GM12878 (cell line): Measurements from ENCODE around the gene GALNS. TPM values are rescaled to one million over a fixed set of nuclear protein-coding genes. Genes with fewer than 3 reads are reported as not detected.

Experiments used
- ATAC-seq: fragments of 200-7000 bp; cut with Tn5 transposase; 3 replicates; pipeline ENCODE4 v1.9.1; 2020; ENCODE audit warnings: mild to moderate bottlenecking, moderate library complexity
- BruUV-seq: library from RNA; stranded (reverse); fragments of 400-500 nt; replicated peaks from 2 replicates; lab custom pipeline; 2021; lab: Mats Ljungman, UMichigan
- CTCF ChIA-PET: fragments of 300-600 bp; sonication (Branson Sonifier 250); formaldehyde crosslinking; extraction: SDS; loops from one replicate; lab custom pipeline; 2021; ENCODE audit warnings: inconsistent platforms; lab: Yijun Ruan, JAX
- POLR2A ChIA-PET: fragments of 350-600 bp; formaldehyde crosslinking; extraction: SDS; loops from one replicate; lab custom pipeline; 2021; ENCODE audit warnings: inconsistent platforms; lab: Charles Lee
- RAD21 ChIA-PET: fragments of 300-600 bp; sonication (Branson Sonifier 250); formaldehyde crosslinking; loops from one replicate; lab custom pipeline; 2023; ENCODE audit warnings: antibody characterized with exemption; ENCODE audit not compliant: unreplicated experiment; lab: Charles Lee
- SMC1A ChIA-PET: fragments of 300-600 bp; sonication (Branson Sonifier 250); formaldehyde crosslinking; loops from one replicate; lab custom pipeline; 2023; ENCODE audit not compliant: unreplicated experiment, uncharacterized antibody; lab: Charles Lee
- DNase-seq: peaks from one replicate; pipeline ENCODE4 v3.0.0-alpha.2; 2011; ENCODE audit warnings: low read depth, low spot score
- FAIRE-seq: peaks from 3 replicates; lab custom pipeline; 2011; peaks lifted over from hg19 to GRCh38; lab: Jason Lieb, UNC
- H2AFZ ChIP-seq: 2 replicates; pipeline ENCODE4 v1.6.0; 2011; ENCODE audit warnings: low read depth, low read length, control low read depth; ENCODE audit not compliant: control insufficient read depth
- H3K27ac ChIP-seq: 2 replicates; pipeline ENCODE4 v1.5.1; 2011; ENCODE audit warnings: control low read depth; ENCODE audit not compliant: control insufficient read depth, insufficient read depth
- H3K27me3 ChIP-seq, 2 experiments: replicated peaks in 1 of 2; 2 replicates each; pipeline versions ENCODE4 v1.6.0 to v1.6.1; 2011; ENCODE audit warnings: low read length in 1 of 2; ENCODE audit not compliant: control insufficient read depth in 2 of 2, insufficient read depth in 2 of 2
- H3K36me3 ChIP-seq, 2 experiments: 2 replicates each; pipeline ENCODE4 v1.5.1; 2011; ENCODE audit warnings: low read length in 1 of 2; ENCODE audit not compliant: control insufficient read depth in 2 of 2, insufficient read depth in 2 of 2
- H3K4me1 ChIP-seq: 2 replicates; pipeline ENCODE4 v1.6.1; 2011; ENCODE audit warnings: mild to moderate bottlenecking, low read length, moderate library complexity, mixed read lengths; ENCODE audit not compliant: control insufficient read depth, insufficient read depth
- H3K4me2 ChIP-seq: 2 replicates; pipeline ENCODE4 v1.6.0; 2011; ENCODE audit warnings: control low read depth; ENCODE audit not compliant: control insufficient read depth, insufficient read depth
- H3K4me3 ChIP-seq: fragments of 200-600 bp; sonication (generic); 2 replicates; pipeline ENCODE4 v1.5.1; 2016
- H3K79me2 ChIP-seq: 2 replicates; pipeline ENCODE4 v1.6.0; 2011; ENCODE audit warnings: low read length; ENCODE audit not compliant: control insufficient read depth, insufficient read depth
- H3K9ac ChIP-seq: 2 replicates; pipeline ENCODE4 v1.8.0; 2011; ENCODE audit warnings: low read length, control low read depth, mixed read lengths; ENCODE audit not compliant: control insufficient read depth, insufficient read depth
- H3K9me3 ChIP-seq: replicated peaks from 3 replicates; pipeline ENCODE4 v1.5.1; 2011; ENCODE audit warnings: mild to moderate bottlenecking, low read length; ENCODE audit not compliant: control insufficient read depth, insufficient read depth
- H4K20me1 ChIP-seq: 2 replicates; pipeline ENCODE4 v1.6.0; 2011; ENCODE audit not compliant: control insufficient read depth, insufficient read depth
- BACH1 ChIP-seq: fragments of 450-650 bp; IDR thresholded peaks from 2 replicates; pipeline ENCODE4 v1.6.1; 2017; ENCODE audit warnings: mild to moderate bottlenecking, borderline replicate concordance
- BMI1 ChIP-seq: fragments of 450-650 bp; IDR thresholded peaks from 2 replicates; pipeline ENCODE4 v1.6.1; 2016; ENCODE audit warnings: mild to moderate bottlenecking, moderate library complexity, borderline replicate concordance
- CHD2 ChIP-seq: IDR thresholded peaks from 2 replicates; pipeline ENCODE4 v1.6.1; 2011; ENCODE audit warnings: low read depth, low read length, improper control_type of control experiment, borderline replicate concordance
- CREB1 ChIP-seq: IDR thresholded peaks from 2 replicates; pipeline ENCODE4 v1.6.1; 2012; ENCODE audit warnings: low read depth, mild to moderate bottlenecking, inconsistent platforms
- GATAD2B ChIP-seq: fragments of 450-650 bp; conservative IDR thresholded peaks from 2 replicates; pipeline ENCODE4 v1.6.1; 2017; ENCODE audit warnings: low read depth, mild to moderate bottlenecking, moderate library complexity
- IKZF2 ChIP-seq, 2 experiments: fragments of 450-650 bp; IDR thresholded peaks; 2 replicates each; pipeline ENCODE4 v1.6.1; 2017; ENCODE audit warnings: mild to moderate bottlenecking in 2 of 2, moderate library complexity in 2 of 2
- JUND ChIP-seq: IDR thresholded peaks from 2 replicates; pipeline ENCODE4 v1.6.1; 2012; ENCODE audit warnings: low read depth, mild to moderate bottlenecking, low read length, improper control_type of control experiment, moderate library complexity
- MAX ChIP-seq: IDR thresholded peaks from 2 replicates; pipeline ENCODE4 v1.6.1; 2012; ENCODE audit warnings: low read depth, low read length, improper control_type of control experiment
- MEF2A ChIP-seq: IDR thresholded peaks from 2 replicates; pipeline ENCODE4 v1.6.1; 2011; ENCODE audit warnings: low read depth, mild to moderate bottlenecking, low read length, moderate library complexity; ENCODE audit not compliant: insufficient read depth
- NR2F1 ChIP-seq: fragments of 450-650 bp; conservative IDR thresholded peaks from 2 replicates; pipeline ENCODE4 v1.6.1; 2017; ENCODE audit warnings: mild to moderate bottlenecking
- PBX3 ChIP-seq: IDR thresholded peaks from 2 replicates; pipeline ENCODE4 v1.6.1; 2011; ENCODE audit warnings: mild to moderate bottlenecking, low read depth, low read length, moderate library complexity; ENCODE audit not compliant: insufficient replicate concordance
- POLR2A ChIP-seq: IDR thresholded peaks from 2 replicates; pipeline ENCODE4 v1.6.1; 2011; ENCODE audit warnings: low read depth, mild to moderate bottlenecking, low read length
- PRDM15 ChIP-seq: fragments of 450-650 bp; formaldehyde crosslinking; IDR thresholded peaks from 2 replicates; pipeline ENCODE4 v1.4.0; 2020; ENCODE audit warnings: mild to moderate bottlenecking, moderate library complexity
- RELA ChIP-seq: fragments of 450-650 bp; IDR thresholded peaks from 2 replicates; pipeline ENCODE4 v1.8.0; 2014; ENCODE audit warnings: borderline replicate concordance; ENCODE audit not compliant: partially characterized antibody
- RUNX3 ChIP-seq: IDR thresholded peaks from 2 replicates; pipeline ENCODE4 v1.6.1; 2012; ENCODE audit warnings: low read length, inconsistent platforms
- SMAD5 ChIP-seq: IDR thresholded peaks from 2 replicates; pipeline ENCODE4 v1.6.1; 2016; ENCODE audit warnings: antibody characterized with exemption, low read depth
- SUZ12 ChIP-seq: fragments of 200-600 bp; sonication (generic); IDR thresholded peaks from one replicate; pipeline ENCODE4 v1.6.1; 2018; ENCODE audit warnings: antibody characterized with exemption, mild to moderate bottlenecking; ENCODE audit not compliant: unreplicated experiment
- ZNF217 ChIP-seq: fragments of 450-650 bp; IDR thresholded peaks from 2 replicates; pipeline ENCODE4 v1.6.1; 2017; ENCODE audit warnings: antibody characterized with exemption, mild to moderate bottlenecking
- ZNF622 ChIP-seq: fragments of 450-650 bp; IDR thresholded peaks from 2 replicates; pipeline ENCODE4 v1.6.1; 2017; ENCODE audit warnings: mild to moderate bottlenecking, inconsistent platforms
- WGBS: methylation state at CpG from one replicate; pipeline ENCODE4 v1.1.6; 2016; ENCODE audit warnings: low lambda C conversion rate; ENCODE audit not compliant: insufficient replicate concordance, insufficient coverage; ENCODE audit errors: missing lambda C conversion rate; 5-methylcytosine and 5-hydroxymethylcytosine counted together
- in situ Hi-C: fragments of 300-500 bp; cut with MboI; formaldehyde crosslinking; loops from 9 replicates; pipeline ENCODE4 v1.14.3; 2018; ENCODE audit warnings: mixed read lengths
- intact Hi-C: fragments of 100-400 bp; cut with micrococcal nuclease; formaldehyde crosslinking; loops from one replicate; pipeline ENCODE4 v1.14.2; 2022; ENCODE audit not compliant: unreplicated experiment
- polyA plus RNA-seq, 11 experiments: library from polyadenylated mRNA; depleted of rRNA in 4 of 11; unstranded in 6 of 11; stranded (reverse) in 5 of 11; fragments of >200 nt; fragmentation: Nextera tagmentation in 4 of 11; fragmentation: Illumina TruSeq in 1 of 11; extraction: Ambion mirVana in 4 of 11; extraction: Trizol in 1 of 11; gene quantifications; 1 replicate in 1 of 11; 2 replicates in 10 of 11; pipeline versions ENCODE4 v1.2.1 to v1.2.3, GENCODE V29; 2011 to 2016; ENCODE audit warnings: inconsistent platforms in 2 of 11, missing spikeins in 2 of 11, low read depth in 1 of 11
- total RNA-seq, 4 experiments: library from RNA; depleted of rRNA in 3 of 4; stranded (reverse); fragments of >200 nt in 3 of 4; fragmentation: Illumina TruSeq in 1 of 4; extraction: Trizol in 1 of 4; gene quantifications; 2 replicates each; pipeline versions ENCODE4 v1.2.1 to v1.2.3, GENCODE V29; 2013 to 2021

GALNS gene
- total and polyA plus RNA-seq, 10 of the 15 experiments (the other 5 are each of a cell fraction or from before 2014, with no cell fraction given), result 0.37 to 12.4 (median 5.3) TPM

- no peak for TF ChIP-seq PRDM15 (CRISPR knock-in tag)
- no peak for TF ChIP-seq ZNF622
- TF ChIP-seq SMAD5, result no peak
- no peak for TF ChIP-seq ZNF217
- no peak for TF ChIP-seq RUNX3
Observed at GRCh38 chr16:88840600-88841215, 16.0 kb downstream of the GALNS start (continued).

- H2AFZ ChIP-seq, result no peak overlapping the region
- ATAC-seq (no peak), FAIRE-seq (no peak), DNase-seq (no peak)
- H3K36me3 ChIP-seq, result no peaks in the 10 kb centered on the region; a peak in 1 of 4 replicates
- SMC1A ChIA-PET, result interaction anchor here (1.1 kb wide), 1 partner anchor 18 kb away, joined by 3 read pairs; no protein-coding TSS in a partner anchor
- intact Hi-C loops (no loop called here), in situ Hi-C loops (no loop called here)
- 80% methylated on average over 22 of the region's 24 CpGs for WGBS
- RAD21 ChIA-PET, result no interaction called here
- no peak overlapping the region for H3K27ac ChIP-seq
- H3K27me3 ChIP-seq, result no peaks in the 10 kb centered on the region
- POLR2A ChIA-PET, result no interaction called here
- no peaks in the 10 kb centered on the region for H3K4me1 ChIP-seq
- no peak overlapping the region for H3K4me3 ChIP-seq
- no peaks in the 10 kb centered on the region for H3K9me3 ChIP-seq
- no TSS peak for BruUV-seq
- no peak overlapping the region for H3K4me2 ChIP-seq
- no peak overlapping the region for H3K9ac ChIP-seq
- H4K20me1 ChIP-seq, result no peaks in the 10 kb centered on the region
- H3K79me2 ChIP-seq, result no peaks in the 10 kb centered on the region
- CTCF ChIA-PET, result no interaction called here
- no peak for TF ChIP-seq POLR2A
- TF ChIP-seq IKZF2 (IDR thresholded peaks at IDR 0.05), result no peak
- TF ChIP-seq GATAD2B, result no peak
- TF ChIP-seq BMI1, result no peak
- TF ChIP-seq MEF2A, result no peak
- TF ChIP-seq MAX, result no peak
- TF ChIP-seq RELA, result no peak
- no peak for TF ChIP-seq PBX3
- TF ChIP-seq NR2F1, result no peak
- no peak for TF ChIP-seq CREB1
- TF ChIP-seq SUZ12, result no peak
- no peak for TF ChIP-seq JUND
- TF ChIP-seq CHD2, result no peak
- TF ChIP-seq BACH1, result no peak
Observed at GRCh38 chr16:88839745-88840599, 16.8 kb downstream of the GALNS start.
